GM12878 (cell line): Measurements from ENCODE around the gene NPPB. TPM values are rescaled to one million over a fixed set of nuclear protein-coding genes. Genes with fewer than 3 reads are reported as not detected.

Source experiments
- ATAC-seq: fragments of 200-7000 bp; cut with Tn5 transposase; 3 replicates; pipeline ENCODE4 v1.9.1; 2020; ENCODE audit warnings: mild to moderate bottlenecking, moderate library complexity
- BruUV-seq: library from RNA; stranded (reverse); fragments of 400-500 nt; replicated peaks from 2 replicates; lab custom pipeline; 2021; lab: Mats Ljungman, UMichigan
- CTCF ChIA-PET: fragments of 300-600 bp; sonication (Branson Sonifier 250); formaldehyde crosslinking; extraction: SDS; loops from one replicate; lab custom pipeline; 2021; ENCODE audit warnings: inconsistent platforms; lab: Yijun Ruan, JAX
- POLR2A ChIA-PET: fragments of 350-600 bp; formaldehyde crosslinking; extraction: SDS; loops from one replicate; lab custom pipeline; 2021; ENCODE audit warnings: inconsistent platforms; lab: Charles Lee
- RAD21 ChIA-PET: fragments of 300-600 bp; sonication (Branson Sonifier 250); formaldehyde crosslinking; loops from one replicate; lab custom pipeline; 2023; ENCODE audit warnings: antibody characterized with exemption; ENCODE audit not compliant: unreplicated experiment; lab: Charles Lee
- SMC1A ChIA-PET: fragments of 300-600 bp; sonication (Branson Sonifier 250); formaldehyde crosslinking; loops from one replicate; lab custom pipeline; 2023; ENCODE audit not compliant: unreplicated experiment, uncharacterized antibody; lab: Charles Lee
- DNase-seq: peaks from one replicate; pipeline ENCODE4 v3.0.0-alpha.2; 2011; ENCODE audit warnings: low read depth, low spot score
- FAIRE-seq: peaks from 3 replicates; lab custom pipeline; 2011; peaks lifted over from hg19 to GRCh38; lab: Jason Lieb, UNC
- H2AFZ ChIP-seq: 2 replicates; pipeline ENCODE4 v1.6.0; 2011; ENCODE audit warnings: low read depth, low read length, control low read depth; ENCODE audit not compliant: control insufficient read depth
- H3K27ac ChIP-seq: 2 replicates; pipeline ENCODE4 v1.5.1; 2011; ENCODE audit warnings: control low read depth; ENCODE audit not compliant: control insufficient read depth, insufficient read depth
- H3K27me3 ChIP-seq, 2 experiments: replicated peaks in 1 of 2; 2 replicates each; pipeline versions ENCODE4 v1.6.0 to v1.6.1; 2011; ENCODE audit warnings: low read length in 1 of 2; ENCODE audit not compliant: control insufficient read depth in 2 of 2, insufficient read depth in 2 of 2
- H3K36me3 ChIP-seq, 2 experiments: 2 replicates each; pipeline ENCODE4 v1.5.1; 2011; ENCODE audit warnings: low read length in 1 of 2; ENCODE audit not compliant: control insufficient read depth in 2 of 2, insufficient read depth in 2 of 2
- H3K4me1 ChIP-seq: 2 replicates; pipeline ENCODE4 v1.6.1; 2011; ENCODE audit warnings: mild to moderate bottlenecking, low read length, moderate library complexity, mixed read lengths; ENCODE audit not compliant: control insufficient read depth, insufficient read depth
- H3K4me2 ChIP-seq: 2 replicates; pipeline ENCODE4 v1.6.0; 2011; ENCODE audit warnings: control low read depth; ENCODE audit not compliant: control insufficient read depth, insufficient read depth
- H3K4me3 ChIP-seq: fragments of 200-600 bp; sonication (generic); 2 replicates; pipeline ENCODE4 v1.5.1; 2016
- H3K79me2 ChIP-seq: 2 replicates; pipeline ENCODE4 v1.6.0; 2011; ENCODE audit warnings: low read length; ENCODE audit not compliant: control insufficient read depth, insufficient read depth
- H3K9ac ChIP-seq: 2 replicates; pipeline ENCODE4 v1.8.0; 2011; ENCODE audit warnings: low read length, control low read depth, mixed read lengths; ENCODE audit not compliant: control insufficient read depth, insufficient read depth
- H3K9me3 ChIP-seq: replicated peaks from 3 replicates; pipeline ENCODE4 v1.5.1; 2011; ENCODE audit warnings: mild to moderate bottlenecking, low read length; ENCODE audit not compliant: control insufficient read depth, insufficient read depth
- H4K20me1 ChIP-seq: 2 replicates; pipeline ENCODE4 v1.6.0; 2011; ENCODE audit not compliant: control insufficient read depth, insufficient read depth
- BRCA1 ChIP-seq: IDR thresholded peaks from 2 replicates; pipeline ENCODE4 v1.6.1; 2011; ENCODE audit warnings: low read depth, low read length, improper control_type of control experiment
- CBX5 ChIP-seq: sonication (generic); IDR thresholded peaks from 2 replicates; pipeline ENCODE4 v1.6.1; 2016; ENCODE audit warnings: low read depth, moderate library complexity, mild to moderate bottlenecking, inconsistent platforms
- CHD1 ChIP-seq: IDR thresholded peaks from 2 replicates; pipeline ENCODE4 v1.6.1; 2012; ENCODE audit warnings: low read depth, low read length, improper control_type of control experiment
- DPF2 ChIP-seq: fragments of 450-650 bp; IDR thresholded peaks from 2 replicates; pipeline ENCODE4 v1.6.1; 2017; ENCODE audit warnings: mild to moderate bottlenecking
- E4F1 ChIP-seq: fragments of 450-650 bp; IDR thresholded peaks from 2 replicates; pipeline ENCODE4 v1.6.1; 2018; ENCODE audit warnings: borderline replicate concordance, mild to moderate bottlenecking; ENCODE audit not compliant: partially characterized antibody
- EGR1 ChIP-seq, 2 experiments: IDR thresholded peaks; 1 replicate in 1 of 2; 2 replicates in 1 of 2; pipeline ENCODE4 v1.6.1; 2011 to 2012; ENCODE audit warnings: low read depth in 2 of 2, low read length in 2 of 2, borderline replicate concordance in 1 of 2, mild to moderate bottlenecking in 1 of 2, moderate library complexity in 1 of 2
- ESRRA ChIP-seq: IDR thresholded peaks from 2 replicates; pipeline ENCODE4 v1.6.1; 2012; ENCODE audit warnings: mild to moderate bottlenecking, low read length, improper control_type of control experiment
- EZH2 ChIP-seq: IDR thresholded peaks from 2 replicates; pipeline ENCODE4 v1.6.1; 2012; ENCODE audit warnings: low read depth, mild to moderate bottlenecking, control low read depth, inconsistent platforms, low read length, borderline replicate concordance; ENCODE audit not compliant: control insufficient read depth
- GABPA ChIP-seq: IDR thresholded peaks from 2 replicates; pipeline ENCODE4 v1.6.1; 2014; ENCODE audit warnings: antibody characterized with exemption, low read depth, mild to moderate bottlenecking, inconsistent platforms
- HCFC1 ChIP-seq: fragments of 150-350 bp; IDR thresholded peaks from 2 replicates; pipeline ENCODE4 v1.6.1; 2014; ENCODE audit warnings: low read length
- KAT2A ChIP-seq: conservative IDR thresholded peaks from 2 replicates; pipeline ENCODE4 v1.6.1; 2011; ENCODE audit warnings: low read depth, low read length; ENCODE audit not compliant: control insufficient read depth
- MLLT1 ChIP-seq: fragments of 450-650 bp; IDR thresholded peaks from 2 replicates; pipeline ENCODE4 v1.6.1; 2016; ENCODE audit warnings: mild to moderate bottlenecking
- PAX8 ChIP-seq: fragments of 450-650 bp; IDR thresholded peaks from 2 replicates; pipeline ENCODE4 v1.6.1; 2017; ENCODE audit warnings: mild to moderate bottlenecking, moderate library complexity
- RBBP5 ChIP-seq: fragments of 200-600 bp; sonication (generic); conservative IDR thresholded peaks from 2 replicates; pipeline ENCODE4 v1.6.1; 2016
- ZBTB11 ChIP-seq: fragments of 450-650 bp; formaldehyde crosslinking; IDR thresholded peaks from 2 replicates; pipeline ENCODE4 v1.5.0; 2022; ENCODE audit warnings: mild to moderate bottlenecking, missing genetic modification characterization
- WGBS: methylation state at CpG from one replicate; pipeline ENCODE4 v1.1.6; 2016; ENCODE audit warnings: low lambda C conversion rate; ENCODE audit not compliant: insufficient replicate concordance, insufficient coverage; ENCODE audit errors: missing lambda C conversion rate; 5-methylcytosine and 5-hydroxymethylcytosine counted together
- in situ Hi-C: fragments of 300-500 bp; cut with MboI; formaldehyde crosslinking; loops from 9 replicates; pipeline ENCODE4 v1.14.3; 2018; ENCODE audit warnings: mixed read lengths
- intact Hi-C: fragments of 100-400 bp; cut with micrococcal nuclease; formaldehyde crosslinking; loops from one replicate; pipeline ENCODE4 v1.14.2; 2022; ENCODE audit not compliant: unreplicated experiment
- polyA plus RNA-seq, 11 experiments: library from polyadenylated mRNA; depleted of rRNA in 4 of 11; unstranded in 6 of 11; stranded (reverse) in 5 of 11; fragments of >200 nt; fragmentation: Nextera tagmentation in 4 of 11; fragmentation: Illumina TruSeq in 1 of 11; extraction: Ambion mirVana in 4 of 11; extraction: Trizol in 1 of 11; gene quantifications; 1 replicate in 1 of 11; 2 replicates in 10 of 11; pipeline versions ENCODE4 v1.2.1 to v1.2.3, GENCODE V29; 2011 to 2016; ENCODE audit warnings: inconsistent platforms in 2 of 11, missing spikeins in 2 of 11, low read depth in 1 of 11
- total RNA-seq, 4 experiments: library from RNA; depleted of rRNA in 3 of 4; stranded (reverse); fragments of >200 nt in 3 of 4; fragmentation: Illumina TruSeq in 1 of 4; extraction: Trizol in 1 of 4; gene quantifications; 2 replicates each; pipeline versions ENCODE4 v1.2.1 to v1.2.3, GENCODE V29; 2013 to 2021
- TF ChIP-seq, protein P1 (sequence below): IDR thresholded peaks from 2 replicates; pipeline ENCODE4 v1.6.1; 2012; ENCODE audit warnings: low read length, inconsistent platforms

NPPB gene
- total and polyA plus RNA-seq, 10 of the 15 experiments (the other 5 are each of a cell fraction or from before 2014, with no cell fraction given) = not detected

DNA sequence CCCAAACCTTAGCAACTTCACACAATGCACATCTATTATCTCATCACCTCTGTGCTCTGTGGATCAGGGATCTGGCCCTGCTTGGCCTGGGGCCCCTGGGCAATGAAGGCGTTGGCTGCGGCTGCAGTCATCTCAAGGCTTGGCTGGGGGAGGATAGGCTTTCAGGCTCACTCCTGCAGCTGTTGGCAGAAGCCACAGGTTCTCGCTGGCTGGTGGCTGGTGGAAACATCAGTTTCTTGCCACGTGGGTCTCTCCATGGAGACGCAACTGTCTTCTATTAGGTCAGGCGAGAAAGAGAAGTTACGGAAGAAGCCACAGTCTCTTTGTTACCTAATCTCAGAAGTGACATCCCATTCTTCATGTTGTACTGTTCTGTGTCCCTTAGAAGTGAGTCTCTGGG lies 7.6 kb downstream of the NPPB start (continued):
- TF ChIP-seq, protein P1, sequence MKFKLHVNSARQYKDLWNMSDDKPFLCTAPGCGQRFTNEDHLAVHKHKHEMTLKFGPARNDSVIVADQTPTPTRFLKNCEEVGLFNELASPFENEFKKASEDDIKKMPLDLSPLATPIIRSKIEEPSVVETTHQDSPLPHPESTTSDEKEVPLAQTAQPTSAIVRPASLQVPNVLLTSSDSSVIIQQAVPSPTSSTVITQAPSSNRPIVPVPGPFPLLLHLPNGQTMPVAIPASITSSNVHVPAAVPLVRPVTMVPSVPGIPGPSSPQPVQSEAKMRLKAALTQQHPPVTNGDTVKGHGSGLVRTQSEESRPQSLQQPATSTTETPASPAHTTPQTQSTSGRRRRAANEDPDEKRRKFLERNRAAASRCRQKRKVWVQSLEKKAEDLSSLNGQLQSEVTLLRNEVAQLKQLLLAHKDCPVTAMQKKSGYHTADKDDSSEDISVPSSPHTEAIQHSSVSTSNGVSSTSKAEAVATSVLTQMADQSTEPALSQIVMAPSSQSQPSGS = no peak
- no peak for TF ChIP-seq EGR1 (IDR thresholded peaks at IDR 0.05; ENCODE audit: borderline replicate concordance in 1 of 2, low read depth in 2 of 2, low read length in 2 of 2)
- TF ChIP-seq CHD1 = no peak
- TF ChIP-seq CBX5 = no peak
- no peak for TF ChIP-seq DPF2

DNA sequence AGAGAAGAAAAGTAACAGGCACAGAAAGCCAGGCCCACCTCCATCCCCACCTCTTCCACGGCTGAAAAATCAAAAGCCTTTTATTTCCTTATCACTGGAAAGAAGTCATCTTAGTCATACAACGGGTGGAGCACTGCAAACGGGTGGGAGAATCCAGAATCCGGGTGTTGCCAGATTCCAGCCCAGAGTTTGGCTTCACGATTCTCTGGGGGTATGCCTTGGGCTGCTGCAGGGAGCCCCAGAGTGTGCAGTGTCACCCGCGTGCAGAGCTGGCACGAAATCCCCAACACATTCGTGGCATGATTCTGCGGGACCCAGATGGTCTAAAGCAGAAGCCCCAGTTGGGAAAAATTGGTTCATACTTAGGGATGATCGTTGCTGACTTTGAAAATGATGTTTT lies 8.6 kb downstream of the NPPB start:
- no peak overlapping the region for H3K27ac ChIP-seq
- in situ Hi-C loops = no loop called here
- ChIA-PET SMC1A (no interaction called here), POLR2A (no interaction called here), RAD21 (no interaction called here), CTCF (no interaction called here)
- H2AFZ ChIP-seq = no peak overlapping the region
- ATAC-seq (no peak), FAIRE-seq (no peak), DNase-seq (no peak)
- intact Hi-C loops = no loop called here
- BruUV-seq = no TSS peak
- peaks cover 0 to 7% of the 10 kb centered on the region in 2 experiments; a peak in 2 of 4 replicates for H3K36me3 ChIP-seq
- no peaks in the 10 kb centered on the region for H3K9me3 ChIP-seq
- no peaks in the 10 kb centered on the region for H4K20me1 ChIP-seq
- no peaks in the 10 kb centered on the region for H3K79me2 ChIP-seq
- no peak overlapping the region for H3K4me2 ChIP-seq
- WGBS = 79% methylated on average over 11 of the region's 11 CpGs
- H3K27me3 ChIP-seq = no peaks in the 10 kb centered on the region
- no peak overlapping the region for H3K4me3 ChIP-seq
- no peak overlapping the region for H3K9ac ChIP-seq
- no peaks in the 10 kb centered on the region for H3K4me1 ChIP-seq
- TF ChIP-seq MLLT1 (no peak), BRCA1 (no peak), PAX8 (no peak), KAT2A (no peak), ZBTB11 (CRISPR knock-in tag) (no peak), E4F1 (no peak), HCFC1 (no peak), ESRRA (no peak), RBBP5 (no peak), GABPA (no peak), EZH2 (no peak)
